GM19025 (cell line): ENCODE measurements around the gene SHISAL2A.

Experiments
- ATAC-seq: cut with Tn5 transposase; IDR thresholded peaks from one replicate; pipeline ENCODE4 v1.9.1; 2021; ENCODE audit warnings: mild to moderate bottlenecking, low read depth, moderate library complexity; ENCODE audit not compliant: unreplicated experiment

The SHISAL2A gene

DNA sequence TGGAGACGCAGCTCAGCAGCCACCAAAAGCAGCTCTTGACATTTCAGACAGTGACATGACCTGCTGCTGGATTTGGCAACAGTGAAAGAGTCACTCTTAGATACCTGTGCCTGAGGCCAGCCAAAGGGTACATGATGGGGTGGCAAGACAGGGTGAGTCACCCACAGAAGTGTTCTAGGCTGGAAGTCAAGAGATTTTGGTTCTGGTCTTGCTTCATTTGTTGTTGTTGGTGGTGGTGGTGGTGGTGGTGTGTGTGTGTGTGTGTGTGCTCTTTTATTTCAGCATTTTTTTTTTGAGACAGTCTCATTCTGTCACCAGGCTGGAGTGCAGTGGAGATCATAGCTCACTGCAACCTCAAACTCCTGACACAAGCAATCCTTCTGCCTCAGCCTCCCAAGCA lies 25.8 kb downstream of the SHISAL2A start:
- ATAC-seq = no peak

DNA sequence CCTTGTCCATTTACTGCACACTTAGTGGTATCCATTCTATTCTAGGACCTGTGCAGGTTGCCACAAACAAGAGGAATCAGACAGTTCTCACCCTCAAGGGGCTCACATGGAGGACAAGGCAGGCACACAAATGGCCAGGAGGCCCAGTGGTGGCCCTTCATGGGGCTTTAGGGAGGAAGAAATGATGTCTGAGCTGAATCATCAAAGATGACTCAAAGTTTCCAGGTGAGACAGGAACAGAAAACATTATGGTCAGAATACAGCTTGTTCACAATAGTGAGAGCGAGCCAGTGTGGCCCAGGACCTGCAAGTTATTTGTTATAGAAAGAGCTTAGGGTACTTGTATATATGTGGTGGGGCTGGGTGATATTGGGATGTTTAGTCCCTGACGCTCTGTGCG lies 26.4 kb downstream of the SHISAL2A start:
- no peak for ATAC-seq

DNA sequence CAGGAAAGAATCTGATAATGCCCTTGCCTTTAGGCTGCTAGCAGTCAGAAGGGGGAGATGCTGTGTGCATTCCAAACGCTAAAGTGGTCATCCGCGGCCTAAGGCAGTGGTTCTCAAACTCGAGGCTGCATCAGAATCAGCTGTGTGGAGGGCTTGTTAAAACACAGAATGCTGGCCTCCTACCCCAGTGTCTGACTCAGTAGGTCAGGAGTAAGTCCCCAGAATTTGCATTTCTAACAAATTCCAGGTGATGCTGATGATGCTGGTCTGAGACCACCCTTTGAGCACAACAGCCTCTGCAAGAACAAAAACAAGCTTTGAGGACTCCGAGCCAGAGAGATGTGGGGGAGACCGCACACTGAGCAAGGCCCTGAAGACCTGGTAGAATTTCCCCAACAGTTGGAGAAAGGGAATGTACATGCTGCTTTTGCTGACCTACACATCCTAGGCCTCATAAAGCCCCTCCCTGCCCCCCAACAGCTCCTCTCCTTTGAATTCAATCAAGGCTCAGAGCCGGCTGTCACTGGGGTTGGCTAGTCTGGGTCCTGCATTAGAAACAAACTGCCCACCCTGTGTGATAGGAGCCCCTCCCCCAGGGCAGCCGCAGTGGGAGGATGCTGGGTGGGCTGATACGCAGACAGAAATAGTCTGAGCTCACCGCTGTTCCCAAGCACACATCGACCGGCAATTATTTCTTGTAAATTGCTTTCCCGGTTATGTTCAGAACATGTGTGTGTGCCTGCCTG lies 27.1 kb downstream of the SHISAL2A start:
- ATAC-seq = no peak

DNA sequence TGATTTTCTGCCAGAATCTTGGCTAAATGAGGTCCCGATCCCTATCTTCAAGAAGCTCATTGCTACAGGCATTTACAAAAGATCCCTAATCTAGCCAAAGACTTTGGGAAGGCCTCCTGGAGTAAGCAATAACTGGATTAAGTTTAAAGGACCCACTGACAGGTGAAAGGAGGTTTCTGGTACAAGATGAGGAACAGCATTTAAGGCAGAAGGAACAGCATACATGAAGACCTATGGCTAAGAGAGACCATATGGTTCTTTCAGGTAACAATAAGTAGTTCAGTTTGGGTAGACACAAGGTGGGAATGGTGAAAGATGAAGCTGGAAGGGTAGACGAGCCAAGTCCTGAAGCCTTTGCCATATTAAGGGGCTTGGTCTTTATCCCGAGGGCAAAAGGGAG lies 27.8 kb downstream of the SHISAL2A start:
- ATAC-seq = no peak

DNA sequence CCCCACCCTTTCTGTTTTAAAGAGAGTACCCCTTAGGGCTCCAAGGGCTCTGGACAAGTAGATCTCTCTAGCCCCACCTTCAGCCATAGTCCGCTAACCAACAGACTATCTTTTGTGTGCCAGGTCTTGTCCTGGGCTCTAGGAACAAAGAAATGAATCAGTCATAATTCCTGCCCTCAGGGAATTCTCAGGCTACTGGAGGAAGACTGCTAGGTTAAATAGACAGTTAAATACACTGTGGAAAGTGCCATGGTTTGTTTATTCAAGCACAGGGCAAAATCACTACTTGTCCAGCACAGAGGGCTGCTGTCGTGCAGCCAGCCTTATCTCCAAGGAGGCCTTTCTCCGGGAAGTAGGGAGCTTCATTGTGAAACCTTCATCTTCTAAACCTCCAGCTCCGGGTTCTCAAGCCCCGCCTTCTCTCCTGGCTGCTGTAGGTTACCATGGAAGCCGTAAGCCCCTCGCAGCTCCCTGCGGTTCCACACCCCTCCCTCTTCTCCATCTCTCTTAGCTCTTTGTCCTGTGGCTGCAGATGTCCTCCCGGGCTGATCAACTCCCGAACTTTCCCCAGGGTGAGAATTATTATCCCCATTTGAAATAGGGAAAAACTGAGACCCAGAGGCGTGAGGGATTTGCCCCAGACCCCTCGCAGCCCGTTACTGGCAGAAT lies 29.8 kb downstream of the SHISAL2A start:
- ATAC-seq = no peak

DNA sequence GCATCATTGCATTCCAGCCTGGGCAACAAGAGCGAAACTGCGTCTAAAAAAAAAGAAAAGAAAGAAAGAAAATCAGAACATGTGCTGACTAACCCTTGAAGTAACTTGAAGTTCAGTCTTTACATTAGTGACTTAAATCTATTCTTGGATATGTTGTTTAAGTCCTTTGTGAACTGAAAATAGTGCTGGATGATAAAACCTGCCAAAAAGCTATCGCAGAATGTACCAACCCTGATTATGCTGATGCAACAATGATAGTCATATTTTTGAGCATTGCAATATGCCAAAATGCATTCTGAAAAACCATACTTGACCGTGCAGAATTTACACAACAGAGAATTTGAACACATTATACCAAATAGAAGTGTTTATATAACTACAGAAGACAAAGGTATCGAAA lies 30.7 kb downstream of the SHISAL2A start:
- ATAC-seq = no peak

DNA sequence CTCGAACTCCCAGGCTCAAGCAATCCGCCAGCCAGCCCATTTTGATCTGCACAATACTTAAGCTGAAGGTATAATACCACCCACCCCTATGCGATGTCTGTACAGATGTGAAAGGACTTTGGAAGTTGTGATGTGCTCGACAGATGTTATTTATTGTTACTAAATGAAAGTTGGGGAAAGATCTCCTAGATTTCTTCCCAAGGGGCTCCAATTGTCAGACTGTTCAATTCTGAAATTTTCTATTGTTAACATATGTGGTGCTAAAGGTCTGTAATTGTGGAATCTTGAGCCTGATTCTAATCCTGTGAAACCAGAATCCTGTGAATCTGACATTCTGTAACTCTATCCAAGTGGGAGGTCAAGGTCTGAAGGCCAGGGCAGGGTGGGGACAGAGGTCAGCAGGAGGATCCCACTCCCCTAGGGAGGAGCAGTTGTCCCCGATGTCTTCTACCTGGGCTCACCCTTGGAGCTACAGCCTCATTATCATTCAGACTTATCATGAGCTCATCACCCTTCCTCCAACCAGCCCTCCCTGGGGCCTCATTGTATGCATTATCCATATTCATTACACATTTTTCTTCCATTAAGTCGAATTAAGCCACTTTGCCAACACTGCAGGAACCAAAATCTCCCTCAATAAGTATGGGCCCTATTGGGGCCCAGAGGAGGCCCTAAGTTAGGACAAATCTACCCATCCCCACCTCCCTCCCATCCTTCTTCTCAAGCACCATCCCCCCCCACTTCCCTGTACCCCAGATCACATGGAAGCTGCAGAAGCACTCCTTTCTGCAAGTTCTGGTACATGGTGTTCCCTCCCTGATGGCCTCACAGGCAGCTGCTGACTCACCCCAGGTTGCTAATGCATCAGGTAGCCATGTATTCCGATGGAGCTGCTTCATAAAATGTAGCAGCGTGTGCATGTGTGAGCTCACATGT lies 32.3 kb downstream of the SHISAL2A start:
- no peak for ATAC-seq

DNA sequence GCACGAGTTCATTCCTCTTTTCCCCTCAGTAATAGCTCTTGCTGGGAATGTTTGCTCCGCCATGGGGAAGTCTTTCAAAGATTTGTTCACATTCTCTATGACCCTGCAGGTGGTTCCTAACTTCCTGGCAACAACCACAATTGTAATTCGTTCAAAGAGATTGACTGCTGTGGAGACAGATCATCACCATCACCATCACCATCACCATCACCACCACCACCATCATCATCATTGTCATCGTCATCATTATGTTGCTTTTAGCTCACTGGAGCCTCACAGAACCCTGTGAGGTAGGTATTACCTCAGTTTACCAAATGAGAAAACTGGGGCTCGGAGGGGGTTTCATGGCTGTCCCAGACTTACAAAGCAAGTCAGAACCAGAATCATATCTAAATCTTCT lies 34.3 kb downstream of the SHISAL2A start:
- ATAC-seq = no peak

DNA sequence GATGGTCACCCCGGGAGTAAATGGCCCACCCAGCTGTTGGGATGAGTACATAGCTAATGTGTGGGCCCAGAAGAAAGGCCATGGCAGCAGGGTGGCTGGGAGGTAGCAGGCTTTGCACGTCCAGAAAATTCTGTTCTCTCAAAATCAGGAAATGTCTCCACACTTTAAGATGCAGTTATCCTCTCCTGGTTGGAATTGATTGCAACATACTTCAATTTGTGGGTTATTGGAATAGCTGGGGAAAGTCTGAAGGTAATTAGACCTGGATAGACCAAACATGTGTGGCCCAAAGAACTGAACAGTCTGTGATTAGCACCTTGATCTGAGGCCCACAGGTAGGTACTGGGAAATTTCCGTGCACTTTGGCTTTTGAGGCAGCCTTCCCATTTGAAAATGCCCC lies 35.0 kb downstream of the SHISAL2A start:
- ATAC-seq = no peak

DNA sequence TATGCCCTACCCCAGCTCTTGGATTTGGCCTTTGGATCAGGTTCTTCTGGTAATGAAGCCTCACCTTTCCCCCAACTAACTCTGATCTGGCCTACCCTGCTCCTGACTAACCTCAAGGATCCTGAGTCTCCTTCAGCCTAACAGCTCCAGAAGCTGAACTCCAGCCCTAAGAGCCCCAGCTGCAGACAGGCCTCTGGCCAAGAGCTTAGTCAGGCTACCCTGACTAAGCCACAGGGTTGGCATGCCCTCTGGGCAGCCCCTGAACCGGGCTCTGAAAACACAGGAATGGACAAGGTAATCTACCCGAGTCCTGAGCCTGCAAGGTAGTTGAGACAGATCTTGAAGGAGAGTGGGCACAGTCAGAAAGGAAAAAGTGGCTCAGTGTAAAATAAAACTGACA lies 35.7 kb downstream of the SHISAL2A start:
- ATAC-seq = no peak

DNA sequence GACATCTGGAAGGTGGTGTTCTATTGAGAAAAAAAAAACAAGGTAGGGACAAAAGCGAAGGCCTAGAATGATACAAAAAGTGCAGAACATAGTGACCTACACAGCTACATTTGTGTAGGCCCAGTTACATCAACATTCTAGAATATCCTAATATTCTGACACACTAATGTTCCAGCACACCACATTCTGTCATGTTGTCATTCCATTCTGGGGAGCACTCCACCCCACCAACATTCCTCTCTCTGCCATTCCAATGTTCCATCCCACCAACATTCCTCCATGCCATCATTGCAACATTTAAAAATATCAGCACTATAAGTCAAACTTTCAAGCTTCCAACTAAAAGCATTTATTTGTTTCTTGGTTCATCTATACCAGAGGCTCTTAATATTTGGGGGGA lies 36.7 kb downstream of the SHISAL2A start:
- no peak for ATAC-seq

DNA sequence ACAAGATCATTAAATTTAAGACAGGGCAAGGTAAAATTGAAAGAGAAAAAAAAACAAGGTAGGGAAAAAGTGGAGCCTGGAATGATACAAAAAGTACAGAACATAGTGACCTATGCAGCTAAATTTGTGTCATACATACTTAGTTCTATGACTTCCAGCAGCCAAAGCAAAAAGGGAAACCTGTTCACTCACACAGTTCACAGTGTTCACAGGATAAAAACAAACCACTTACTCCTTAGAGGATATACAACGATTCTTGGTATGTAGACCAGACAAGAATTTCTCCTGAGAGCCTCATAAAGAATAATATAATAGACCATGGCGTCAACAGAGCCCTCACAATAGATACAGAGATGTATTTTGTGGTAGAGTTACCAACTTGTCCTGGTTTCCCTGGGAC lies 37.6 kb downstream of the SHISAL2A start:
- no peak for ATAC-seq

DNA sequence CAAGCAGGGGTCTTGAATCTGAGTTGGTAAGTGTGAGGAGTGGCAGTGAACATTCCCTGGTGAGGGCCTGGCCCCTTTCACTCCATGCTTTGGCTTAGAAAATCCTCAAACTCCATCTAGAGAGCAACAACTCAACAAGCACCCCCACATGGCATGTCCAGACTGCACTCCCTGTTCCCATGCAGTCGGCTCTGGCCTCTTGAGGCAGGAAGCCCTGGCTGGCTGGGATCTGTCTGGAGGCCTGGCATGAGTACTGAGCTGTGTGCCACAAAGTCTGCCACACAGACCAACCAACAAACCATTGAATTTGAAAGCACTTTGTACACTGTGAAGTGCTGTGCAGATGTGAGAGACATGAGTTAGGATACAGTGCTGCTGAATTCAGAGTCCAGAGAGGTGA lies 40.0 kb downstream of the SHISAL2A start:
- no peak for ATAC-seq

DNA sequence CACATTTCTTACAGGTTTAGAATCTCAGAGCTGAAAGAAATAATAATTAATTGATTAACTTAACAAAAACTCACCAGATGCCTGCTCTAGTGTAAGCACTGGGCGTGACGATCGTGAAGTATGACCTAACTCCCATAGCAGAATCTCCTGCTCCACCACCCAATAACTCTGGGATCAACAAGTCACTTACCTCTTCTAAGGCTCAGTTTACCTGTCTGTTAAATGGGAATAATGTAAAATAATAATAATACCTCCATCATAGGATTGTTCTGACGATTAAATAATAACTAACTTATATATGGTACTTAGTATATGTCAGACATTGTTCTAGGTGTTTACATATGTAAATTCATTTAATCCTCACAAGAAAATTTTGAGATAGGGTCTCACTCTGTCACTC lies 40.5 kb downstream of the SHISAL2A start:
- ATAC-seq = no peak

DNA sequence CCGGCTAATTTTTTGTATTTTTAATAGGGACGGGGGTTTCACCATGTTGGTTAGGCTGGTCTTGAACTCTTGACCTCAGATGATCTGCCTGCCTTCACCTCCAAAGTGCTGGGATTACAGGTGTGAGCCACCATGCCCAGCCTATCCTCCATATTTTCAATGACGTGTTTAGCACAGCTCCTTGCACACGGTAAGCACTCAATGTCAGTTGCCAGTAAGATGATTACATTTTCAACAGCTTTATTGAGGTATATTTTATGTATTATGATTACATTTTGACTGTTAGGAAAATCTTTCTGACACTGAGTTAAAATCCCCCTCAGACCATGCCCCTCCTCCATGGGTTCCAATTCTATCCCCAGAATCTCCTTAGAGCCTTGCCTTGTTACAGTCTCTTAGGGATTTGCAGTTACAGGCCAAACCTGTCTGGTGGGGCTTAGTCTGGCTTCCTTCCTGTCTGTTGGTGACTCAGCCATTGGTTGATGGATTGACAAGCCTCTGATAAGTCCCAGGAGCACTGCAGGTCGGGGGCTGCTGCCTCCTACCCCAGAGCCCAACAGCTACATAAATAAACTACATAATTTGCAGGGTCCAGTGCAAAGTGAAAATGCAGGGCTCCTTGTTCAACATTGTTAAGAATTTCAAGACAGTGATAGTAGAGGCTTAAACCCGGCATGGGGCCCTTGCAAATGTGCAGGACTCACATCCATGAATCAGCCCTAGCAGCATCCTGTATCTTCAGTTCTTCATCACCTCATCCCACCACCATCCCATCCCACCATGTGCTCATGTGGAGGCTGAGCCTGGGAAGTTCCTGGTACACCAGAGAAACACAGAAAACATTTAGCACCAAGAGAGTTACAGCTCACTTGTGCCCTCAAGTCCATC lies 41.8 kb downstream of the SHISAL2A start:
- ATAC-seq = no peak

DNA sequence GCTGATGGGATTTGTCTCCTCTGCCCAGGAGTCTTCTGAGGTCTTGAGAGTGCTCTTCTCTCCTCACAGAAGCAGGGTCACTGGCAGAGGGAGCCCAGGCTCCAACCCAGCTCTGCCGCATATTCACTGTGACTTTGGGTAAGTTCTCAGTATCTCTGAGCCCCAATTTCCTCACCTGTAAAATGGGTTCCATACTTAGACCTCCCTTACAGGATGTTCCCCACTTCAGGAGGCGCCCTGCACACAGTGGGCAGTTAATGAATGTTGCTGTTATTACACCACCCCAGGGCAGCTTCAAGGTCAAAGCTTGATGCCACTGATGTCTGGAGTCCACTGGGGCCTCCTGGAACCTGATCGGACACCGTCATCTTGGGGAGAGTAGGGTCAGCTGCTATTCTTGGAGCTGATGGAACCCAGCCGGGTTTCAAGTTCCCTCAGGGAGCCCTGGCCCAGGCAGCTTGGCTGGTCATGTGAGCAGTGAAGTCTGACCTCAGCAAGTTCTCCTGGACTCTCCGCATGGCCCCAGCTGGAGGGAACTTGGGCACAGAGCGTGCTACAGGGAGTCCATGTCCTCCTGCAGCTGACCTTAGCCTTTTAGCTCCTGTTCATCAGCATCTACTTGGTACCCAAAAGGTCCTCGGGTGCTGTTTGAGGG lies 43.4 kb downstream of the SHISAL2A start:
- no peak for ATAC-seq

DNA sequence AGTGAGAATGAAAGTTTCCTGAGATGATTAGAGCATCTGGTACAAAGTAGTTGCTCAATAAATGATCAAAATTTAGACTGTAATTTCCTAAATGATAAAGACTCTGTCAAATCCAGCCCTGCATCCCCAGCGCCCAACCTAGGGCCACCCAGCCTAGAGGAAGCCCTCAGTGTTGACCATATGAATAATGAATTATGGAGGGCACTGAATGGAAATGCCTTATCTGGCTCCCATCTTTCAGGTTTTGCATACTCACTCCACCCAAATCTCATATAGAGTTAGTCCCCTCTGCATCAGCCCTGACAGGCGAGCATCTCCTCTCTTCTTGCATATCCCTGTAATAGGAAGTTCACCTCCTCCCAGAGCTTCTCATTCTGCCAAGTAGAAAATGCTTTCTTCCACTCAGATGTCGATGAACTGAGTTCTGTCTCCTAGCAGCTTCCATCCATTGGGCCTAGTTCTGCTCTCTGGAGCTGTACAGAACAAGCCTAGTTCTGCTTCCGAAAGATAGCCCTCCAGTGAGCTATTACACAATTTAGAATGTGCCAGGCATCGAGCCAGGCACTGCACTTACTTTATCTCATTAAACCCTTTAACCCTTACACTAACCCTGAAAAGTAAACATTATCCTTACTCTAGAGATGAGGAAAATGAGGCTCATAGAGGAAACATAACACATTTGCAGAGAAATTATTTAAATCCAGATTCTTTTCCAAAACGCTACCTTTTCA lies 44.3 kb downstream of the SHISAL2A start:
- ATAC-seq = no peak

DNA sequence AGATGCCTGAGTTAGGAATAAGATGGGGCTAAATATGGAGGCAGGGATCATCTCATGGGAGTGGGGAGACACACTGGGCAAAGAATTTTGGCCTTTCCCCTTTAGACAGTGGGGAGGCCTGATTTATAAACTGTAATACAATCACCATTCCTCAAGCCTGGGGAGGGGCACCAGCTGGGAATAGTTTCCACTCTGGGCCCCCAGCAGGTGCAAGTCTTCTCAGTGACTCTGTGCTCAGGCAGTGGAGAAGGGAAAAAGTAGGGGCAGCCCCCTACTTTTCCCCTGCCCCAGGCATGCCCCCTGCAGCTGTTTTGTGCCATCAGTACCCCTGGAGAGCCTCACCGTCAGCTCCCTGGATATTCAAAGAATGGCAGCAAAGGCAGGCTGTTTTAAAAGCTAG lies 46.1 kb downstream of the SHISAL2A start:
- ATAC-seq = no peak

DNA sequence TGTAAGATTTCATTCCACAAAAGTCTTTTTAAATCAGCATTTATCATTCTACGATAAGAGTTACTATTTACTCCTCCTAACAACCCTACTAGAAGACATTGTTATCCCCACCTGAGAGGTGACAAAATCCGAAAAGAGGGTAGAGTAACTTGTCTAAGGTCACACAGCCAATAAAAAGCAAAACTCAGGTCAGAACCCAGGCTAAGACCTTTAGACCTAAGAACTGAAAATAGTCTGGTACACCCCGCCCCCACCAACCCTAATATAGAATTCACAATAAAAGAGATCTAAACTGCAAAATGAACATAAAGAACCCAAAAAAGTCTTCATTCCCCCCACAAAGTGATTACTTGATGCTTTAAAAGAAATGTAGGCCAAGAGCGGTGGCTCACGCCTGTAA lies 46.5 kb downstream of the SHISAL2A start:
- no peak for ATAC-seq
